HL-60 (cell line): ENCODE results near the gene COMMD9.
"Not testable (repeated sequence)": the region's sequence is repeated elsewhere in the genome, so short reads cannot be mapped to it uniquely, and the experiment has no call there.

ENCODE experiments used
- DNase-seq, 2 experiments: peaks; one replicate each; pipeline ENCODE4 v3.0.0-alpha.2; 2010 to 2020; ENCODE audit warnings: low read depth in 1 of 2, low spot score in 1 of 2
- H3K27ac ChIP-seq: fragments of 250-450 bp; sonication (Bioruptor Pico); replicated peaks from 2 replicates; pipeline ENCODE4 v1.5.1; 2020; ENCODE audit warnings: mild to moderate bottlenecking, moderate library complexity
- H3K27me3 ChIP-seq: fragments of 250-450 bp; sonication (Bioruptor Pico); 2 replicates; pipeline ENCODE4 v1.5.1; 2021; ENCODE audit warnings: mild to moderate bottlenecking, moderate library complexity; ENCODE audit not compliant: insufficient read depth, poor library complexity, severe bottlenecking
- H3K4me3 ChIP-seq: replicated peaks from 2 replicates; pipeline ENCODE4 v1.5.1; 2011; ENCODE audit warnings: mild to moderate bottlenecking, control low read depth, low read length; ENCODE audit not compliant: insufficient read depth
- GABPA ChIP-seq: IDR thresholded peaks from 2 replicates; pipeline ENCODE4 v1.6.1; 2012; ENCODE audit warnings: low read depth
- POLR2AphosphoS5 ChIP-seq: IDR thresholded peaks from 2 replicates; pipeline ENCODE4 v1.6.1; 2012; ENCODE audit warnings: low read depth
- REST ChIP-seq: IDR thresholded peaks from 2 replicates; pipeline ENCODE4 v1.6.1; 2012; ENCODE audit warnings: low read depth; ENCODE audit not compliant: insufficient replicate concordance
- SPI1 ChIP-seq: IDR thresholded peaks from 2 replicates; pipeline ENCODE4 v1.6.1; 2012; ENCODE audit warnings: low read depth, mild to moderate bottlenecking, borderline replicate concordance
- TF ChIP-seq, protein P1 (sequence below): IDR thresholded peaks from one replicate; pipeline ENCODE4 v1.5.1; 2011; ENCODE audit warnings: low read length, control low read depth, inconsistent platforms; ENCODE audit not compliant: insufficient read depth

Gene COMMD9

GRCh38 chr11:36328966-36329673 lies 39.9 kb upstream of the COMMD9 start:
- H3K27ac ChIP-seq = no peak overlapping the region
- TF ChIP-seq GABPA (no peak), POLR2AphosphoS5 (no peak), REST (no peak), SPI1 (no peak)
- TF ChIP-seq, protein P1, sequence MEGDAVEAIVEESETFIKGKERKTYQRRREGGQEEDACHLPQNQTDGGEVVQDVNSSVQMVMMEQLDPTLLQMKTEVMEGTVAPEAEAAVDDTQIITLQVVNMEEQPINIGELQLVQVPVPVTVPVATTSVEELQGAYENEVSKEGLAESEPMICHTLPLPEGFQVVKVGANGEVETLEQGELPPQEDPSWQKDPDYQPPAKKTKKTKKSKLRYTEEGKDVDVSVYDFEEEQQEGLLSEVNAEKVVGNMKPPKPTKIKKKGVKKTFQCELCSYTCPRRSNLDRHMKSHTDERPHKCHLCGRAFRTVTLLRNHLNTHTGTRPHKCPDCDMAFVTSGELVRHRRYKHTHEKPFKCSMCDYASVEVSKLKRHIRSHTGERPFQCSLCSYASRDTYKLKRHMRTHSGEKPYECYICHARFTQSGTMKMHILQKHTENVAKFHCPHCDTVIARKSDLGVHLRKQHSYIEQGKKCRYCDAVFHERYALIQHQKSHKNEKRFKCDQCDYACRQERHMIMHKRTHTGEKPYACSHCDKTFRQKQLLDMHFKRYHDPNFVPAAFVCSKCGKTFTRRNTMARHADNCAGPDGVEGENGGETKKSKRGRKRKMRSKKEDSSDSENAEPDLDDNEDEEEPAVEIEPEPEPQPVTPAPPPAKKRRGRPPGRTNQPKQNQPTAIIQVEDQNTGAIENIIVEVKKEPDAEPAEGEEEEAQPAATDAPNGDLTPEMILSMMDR = no peak
- no peak for DNase-seq
- H3K4me3 ChIP-seq = no peak overlapping the region
- H3K27me3 ChIP-seq = peaks cover 3% of the 10 kb centered on the region

- DNase-seq = no peak
- no peak overlapping the region for H3K27ac ChIP-seq
- no peak overlapping the region for H3K4me3 ChIP-seq
- TF ChIP-seq GABPA (no peak), SPI1 (peak; percentile 59; the same call in 1 of the 2 replicates)
- H3K27me3 ChIP-seq = peaks cover 1% of the 10 kb centered on the region
These were observed 37.5 kb upstream of the COMMD9 start for GRCh38 chr11:36326524-36327419.

GRCh38 chr11:36325403-36325802 lies 36.2 kb upstream of the COMMD9 start:
- not testable (repeated sequence) for DNase-seq, H3K4me3 ChIP-seq, H3K27me3 ChIP-seq, H3K27ac ChIP-seq

- not testable (repeated sequence) for H3K27ac ChIP-seq, H3K4me3 ChIP-seq, DNase-seq, H3K27me3 ChIP-seq
These were observed 35.7 kb upstream of the COMMD9 start for GRCh38 chr11:36324956-36325355.

DNA sequence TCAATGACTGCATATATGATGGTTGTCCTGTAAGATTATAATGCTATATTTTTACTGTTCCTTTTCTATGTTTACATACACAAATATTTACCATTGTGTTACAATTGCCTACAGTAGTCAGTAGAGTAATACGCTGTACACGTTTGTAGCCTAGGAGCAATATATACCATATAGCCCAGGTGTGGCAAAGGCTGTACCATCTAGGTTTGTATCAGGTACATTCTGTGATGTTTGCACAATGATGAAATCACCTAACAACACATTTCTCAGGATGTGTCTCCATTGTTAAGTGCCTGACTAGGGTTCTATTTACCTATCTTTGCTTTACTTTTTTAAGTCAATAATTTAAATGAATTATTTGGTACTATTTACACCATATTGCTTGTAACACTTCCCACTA lies 28.8 kb upstream of the COMMD9 start:
- peaks cover 4% of the 10 kb centered on the region for H3K27me3 ChIP-seq
- TF ChIP-seq, protein P1 = no peak
- TF ChIP-seq REST = no peak
- no peak for TF ChIP-seq POLR2AphosphoS5
- TF ChIP-seq GABPA = no peak
- no peak for TF ChIP-seq SPI1
- H3K4me3 ChIP-seq = no peak overlapping the region
- H3K27ac ChIP-seq = no peak overlapping the region
- DNase-seq = no peak
